AG20443 (cell line): ENCODE results near the gene ADGRE1.

ENCODE experiments used
- DNase-seq: peaks from one replicate; pipeline ENCODE4 v3.0.0; 2012; ENCODE audit warnings: low spot score, mixed read lengths

ADGRE1 gene

DNA sequence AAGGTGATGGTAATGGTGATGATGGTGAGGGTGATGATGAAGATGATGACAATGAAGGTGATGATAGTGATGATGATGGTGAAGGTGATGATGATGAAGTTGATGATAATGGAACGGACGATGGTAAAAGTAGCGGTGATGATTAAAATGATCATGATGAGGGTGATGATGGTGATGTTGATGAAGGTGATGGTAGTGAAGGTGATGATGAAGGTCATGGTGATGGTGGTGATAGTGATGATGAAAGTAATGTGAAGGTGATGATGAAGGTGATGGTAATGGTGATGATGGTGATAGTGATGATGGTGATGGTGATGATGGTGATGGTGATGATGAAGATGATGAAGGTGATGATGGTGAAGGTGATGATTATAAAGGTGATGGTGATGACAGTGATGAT lies 67.7 kb downstream of the ADGRE1 start:
- no peak for DNase-seq

DNA sequence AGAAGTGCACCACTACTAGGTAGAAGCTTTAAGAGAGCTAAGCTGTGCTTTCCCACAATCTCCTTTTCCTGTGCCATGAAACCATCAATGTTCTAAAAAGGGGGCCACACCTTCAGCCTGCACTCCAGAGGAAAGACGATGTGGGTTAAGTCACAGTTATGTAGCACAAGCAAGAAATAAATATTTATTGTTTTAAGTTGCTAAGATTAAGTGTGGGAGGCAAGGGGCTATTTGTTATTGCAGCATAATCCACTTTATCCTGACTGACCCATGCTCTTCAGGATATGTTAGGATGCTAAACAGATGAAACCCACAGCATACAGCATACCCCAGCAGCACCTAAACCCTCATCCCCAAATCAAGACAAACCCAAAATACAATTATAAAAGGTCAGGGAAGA lies 69.2 kb downstream of the ADGRE1 start:
- no peak for DNase-seq

DNA sequence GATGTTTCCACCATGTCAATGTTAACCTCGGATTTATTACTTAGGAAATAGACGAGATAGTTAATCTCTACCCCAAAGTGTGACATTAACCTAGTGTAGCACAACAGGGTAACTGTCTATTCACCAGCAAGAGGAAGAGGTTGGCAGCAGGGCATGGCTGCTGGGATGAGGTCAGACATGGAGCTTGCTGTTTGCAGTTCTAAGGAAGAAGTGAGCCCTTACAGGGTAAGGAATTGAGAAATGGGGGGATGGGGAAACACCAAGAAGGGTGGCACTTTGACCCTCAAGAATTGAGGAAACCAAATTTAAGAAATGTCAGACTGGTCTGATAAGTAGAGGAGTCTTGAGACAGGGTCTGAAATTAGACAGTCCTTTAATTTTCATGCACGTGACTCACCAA lies 71.4 kb downstream of the ADGRE1 start:
- no peak for DNase-seq

DNA sequence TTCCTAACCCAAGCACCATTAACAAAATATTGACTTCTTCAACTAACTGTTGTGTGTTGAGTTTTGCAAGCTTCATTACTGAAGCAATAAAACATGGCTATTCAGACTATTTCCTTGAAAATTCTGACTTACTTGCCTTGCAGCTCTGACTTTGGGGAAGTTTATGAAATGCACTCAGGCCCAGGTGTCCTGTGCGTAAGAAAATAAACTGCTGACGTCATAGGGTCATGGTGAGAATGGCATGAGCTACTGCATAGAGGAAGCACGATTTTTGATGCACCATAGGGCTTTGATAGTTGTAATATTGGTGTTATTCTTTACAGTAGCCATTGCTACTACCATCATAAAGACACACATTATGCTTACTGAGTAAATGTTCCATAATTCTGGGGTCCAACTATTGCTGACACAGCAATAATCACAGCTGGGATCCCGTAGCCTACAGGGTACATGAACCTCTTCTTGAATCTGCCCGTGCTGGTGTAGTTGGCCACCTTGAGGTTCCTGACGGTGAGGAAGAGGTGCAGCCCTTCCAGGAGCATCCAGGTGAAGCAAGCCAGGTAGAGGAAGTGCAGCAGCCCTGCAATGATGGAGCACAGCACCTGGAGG lies 76.0 kb downstream of the ADGRE1 start:
- no peak for DNase-seq

DNA sequence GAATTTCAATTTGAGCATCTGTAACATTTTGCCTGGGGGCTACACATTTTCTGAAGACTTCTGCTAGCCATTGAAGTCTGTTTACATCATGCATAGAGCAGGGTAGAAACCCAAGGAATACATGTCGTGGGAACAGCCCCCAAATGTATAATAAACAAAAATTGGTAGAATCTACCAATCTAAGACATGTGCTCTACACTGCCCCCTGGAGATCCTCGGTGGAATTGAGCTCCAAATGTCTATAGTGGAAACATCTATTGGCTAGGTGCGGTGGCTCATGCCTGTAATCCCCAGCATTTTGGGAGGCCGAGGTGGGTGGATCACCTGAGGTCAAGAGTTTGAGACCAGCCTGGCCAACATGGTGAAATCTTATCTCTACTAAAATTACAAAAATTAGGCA lies 76.6 kb downstream of the ADGRE1 start:
- DNase-seq = no peak

DNA sequence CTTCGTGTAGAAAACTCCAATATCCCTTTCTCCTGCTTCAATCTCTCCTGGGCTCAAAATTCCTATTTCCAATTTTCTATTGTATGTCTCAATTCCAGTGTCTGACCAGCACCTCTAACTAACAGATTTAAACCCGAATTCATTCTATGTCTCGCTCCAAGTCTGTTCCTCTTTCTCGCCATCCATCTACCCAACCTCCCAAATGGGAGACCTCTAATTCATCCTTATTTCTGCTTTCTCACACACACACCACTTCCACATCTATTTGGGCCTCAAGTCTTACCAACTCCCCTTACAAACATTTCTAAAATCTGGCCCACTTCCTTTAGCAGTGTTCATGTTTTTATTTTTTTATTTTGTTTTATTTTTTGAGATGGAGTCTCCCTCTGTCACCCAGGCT lies 80.6 kb downstream of the ADGRE1 start:
- no peak for DNase-seq

DNA sequence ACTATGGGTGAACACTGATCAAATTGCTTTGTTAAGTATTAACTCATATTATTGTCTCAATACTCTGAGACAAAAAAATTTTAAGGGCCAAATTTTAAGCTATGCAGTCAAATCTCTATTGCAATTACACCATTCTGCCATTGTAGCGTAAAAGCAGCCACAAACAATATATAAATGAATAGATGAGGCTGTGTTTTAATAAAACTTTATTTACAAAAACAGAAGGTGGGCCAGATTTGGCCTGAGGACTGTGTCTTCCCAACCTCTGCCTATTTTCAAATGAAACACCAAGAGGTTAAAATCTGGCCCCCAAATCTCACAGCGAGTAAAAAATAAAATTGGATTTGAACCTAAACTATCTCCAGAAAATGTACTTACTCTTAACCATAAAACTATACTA lies 82.1 kb downstream of the ADGRE1 start:
- DNase-seq = no peak

DNA sequence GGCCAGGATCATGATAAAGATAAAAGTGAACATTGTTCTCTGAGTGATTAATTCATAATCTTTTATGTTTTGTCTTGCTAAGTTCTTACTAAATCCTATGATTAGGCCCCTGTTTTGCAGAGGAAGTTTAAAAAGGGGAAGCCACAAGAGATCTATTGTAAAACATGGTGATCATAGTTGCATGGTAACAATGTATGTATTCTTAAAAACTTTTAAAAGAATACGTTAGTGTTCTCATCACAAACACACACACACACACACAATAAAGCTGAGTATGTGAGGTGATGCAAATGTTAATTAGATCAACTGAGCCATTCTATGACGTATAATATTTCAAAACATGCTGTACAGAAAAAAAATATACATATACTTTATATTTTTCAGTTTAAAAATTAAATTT lies 82.6 kb downstream of the ADGRE1 start:
- DNase-seq = no peak

DNA sequence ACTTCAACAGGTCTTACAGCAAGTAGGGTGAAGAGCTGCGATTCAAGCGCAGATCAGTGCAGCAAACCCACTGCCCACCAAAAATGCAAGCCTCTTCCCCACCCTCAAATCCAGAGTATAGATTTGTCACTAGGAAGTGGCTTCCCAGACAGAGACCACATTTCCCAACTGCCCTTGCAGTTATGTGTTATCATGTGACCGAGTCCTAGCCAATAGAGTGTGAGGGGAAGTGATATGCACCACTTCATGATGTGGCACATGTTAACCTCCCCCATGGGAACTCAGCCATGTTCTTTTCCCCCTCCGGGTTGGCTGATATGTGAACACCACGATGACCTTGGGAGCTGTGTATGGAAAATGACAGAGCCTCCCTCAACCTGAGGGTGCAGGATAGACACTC lies 83.1 kb downstream of the ADGRE1 start:
- DNase-seq = no peak

DNA sequence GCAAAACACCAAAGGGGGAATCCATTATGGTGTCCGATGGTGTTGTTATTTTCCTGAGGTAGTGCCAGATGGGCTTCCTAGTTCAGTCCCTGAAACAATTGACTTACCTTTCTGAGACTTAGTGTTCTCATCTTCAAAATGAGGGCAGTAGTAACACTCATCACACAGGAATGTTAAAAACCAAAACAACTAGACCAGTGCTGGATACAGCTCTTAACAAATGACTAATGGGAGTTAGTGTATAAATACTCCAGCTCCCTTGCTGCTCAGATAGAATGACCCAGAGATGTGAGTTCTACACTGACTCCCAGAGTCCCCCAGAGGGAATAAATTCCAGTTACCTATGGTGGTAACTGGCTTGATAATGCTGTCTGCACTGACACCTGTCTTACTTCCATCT lies 84.0 kb downstream of the ADGRE1 start:
- DNase-seq = no peak

DNA sequence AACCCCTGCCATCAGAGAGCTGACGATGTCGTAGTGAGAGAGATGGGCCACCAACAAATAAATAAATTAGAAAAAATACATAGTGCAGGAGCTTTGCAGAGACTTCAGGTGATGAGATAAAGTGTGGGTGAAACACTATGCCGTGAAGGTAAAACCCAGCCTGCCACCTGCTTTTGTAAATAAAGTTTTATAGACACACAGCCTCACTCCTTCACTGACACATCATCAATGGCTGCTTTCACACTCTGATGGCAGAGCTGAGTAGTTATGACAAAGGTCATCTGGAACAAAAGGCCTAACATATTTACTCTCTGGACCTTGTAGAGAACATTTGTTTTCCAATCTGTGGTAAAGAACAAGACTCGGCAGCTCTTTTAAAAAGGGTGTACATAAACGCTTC lies 88.8 kb downstream of the ADGRE1 start:
- no peak for DNase-seq

DNA sequence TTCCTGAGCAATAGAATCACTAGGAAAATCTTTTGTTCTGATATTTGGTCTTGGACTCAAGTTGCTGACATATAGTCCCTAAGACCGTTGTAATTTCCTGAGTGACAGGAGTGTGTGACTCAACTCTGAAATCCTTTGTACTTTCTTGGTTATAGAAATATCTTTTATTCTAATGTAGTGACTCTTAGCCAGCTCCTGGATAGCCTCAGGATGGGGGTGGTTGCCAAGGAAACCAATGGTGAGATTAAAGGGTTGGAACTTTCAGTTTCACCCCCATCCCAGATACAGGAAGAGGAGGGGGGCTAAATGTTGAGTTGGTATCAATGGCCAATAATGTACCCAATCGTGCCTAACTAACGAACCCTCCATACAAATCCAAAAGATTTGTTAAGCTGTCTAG lies 92.0 kb downstream of the ADGRE1 start:
- no peak for DNase-seq

DNA sequence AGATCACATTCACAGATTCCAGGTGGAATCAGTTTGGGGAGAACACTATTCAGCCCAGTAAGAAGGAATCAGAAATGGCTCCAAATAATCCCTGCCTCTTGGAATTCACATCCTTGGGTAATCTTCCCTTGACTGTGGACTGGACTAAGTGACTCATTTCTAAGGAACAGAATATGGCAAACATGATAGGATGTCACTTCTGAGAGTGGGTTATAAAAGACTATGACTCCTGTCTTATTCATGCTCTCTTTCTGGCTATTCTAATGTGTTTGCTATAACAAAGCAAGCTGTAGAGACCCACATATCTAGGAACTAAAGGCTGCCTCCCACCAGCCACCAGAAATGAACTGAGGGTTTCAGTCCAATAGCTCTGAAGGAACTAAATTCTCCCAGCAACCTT lies 96.1 kb downstream of the ADGRE1 start:
- no peak for DNase-seq

DNA sequence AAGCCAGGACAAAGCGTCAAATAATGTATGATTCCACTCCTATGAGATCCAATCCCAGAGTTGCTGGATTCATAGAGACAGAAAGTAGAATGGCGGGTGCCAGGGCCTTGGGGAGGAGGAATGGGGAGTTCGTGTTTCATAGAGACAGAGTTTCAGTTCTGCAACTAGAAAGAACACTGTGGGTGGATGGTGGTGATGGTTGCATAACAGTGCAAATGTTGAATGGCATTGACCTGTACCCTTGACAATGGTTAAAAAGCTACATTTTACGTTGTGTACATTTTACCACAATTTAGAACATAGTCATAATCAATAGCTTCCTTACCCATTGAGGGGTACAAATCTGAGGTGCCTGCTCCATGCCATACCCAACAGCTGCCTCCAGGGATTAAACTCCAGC lies 100.5 kb downstream of the ADGRE1 start:
- DNase-seq = no peak

DNA sequence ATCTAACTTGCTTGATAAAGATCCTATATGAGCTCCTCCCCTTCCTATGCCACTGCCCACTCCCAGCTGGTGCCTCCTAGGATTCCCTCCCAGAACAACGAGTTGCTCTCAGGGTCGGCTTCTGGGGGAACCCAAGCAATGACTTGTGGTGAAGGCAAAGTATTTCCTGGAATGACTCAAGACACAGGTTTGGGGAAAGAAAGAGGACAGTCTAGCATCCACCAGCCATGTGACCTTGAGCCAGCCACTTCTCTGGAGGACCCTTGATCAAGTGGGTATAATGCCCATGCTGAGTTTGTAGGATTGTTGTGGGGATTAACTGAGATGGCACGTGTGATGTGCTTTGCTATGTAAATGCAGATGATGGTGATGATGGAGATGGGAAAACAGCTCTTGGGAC lies 100.9 kb downstream of the ADGRE1 start:
- DNase-seq = no peak
